ENCODE data around the gene SNRPA.
"Not testable (repeated sequence)": the region's sequence is repeated elsewhere in the genome, so short reads cannot be mapped to it uniquely, and the experiment has no call there.

SNRPA gene

GRCh38 chr19:40745402-40745780 lies 5.6 kb upstream of the SNRPA start:
- DNase-seq (ENCODE audit: low spot score), result no peak

- no peak for DNase-seq (ENCODE audit: low spot score)
These were observed 3.5 kb upstream of the SNRPA start for GRCh38 chr19:40747536-40747935.

GRCh38 chr19:40750058-40750873 lies 737 bp upstream of the SNRPA start, which contains the start of gene ACTMAP:
ACTMAP (minus strand) TSS chr19:40750477; CDS start chr19:40749803, 674 bp downstream.
- DNase-seq (ENCODE audit: low spot score), result peak; percentile 100

- DNase-seq (ENCODE audit: low spot score), result no peak
These were observed 1.3 kb downstream of the SNRPA start for GRCh38 chr19:40752257-40752781.

- no peak for DNase-seq (ENCODE audit: low spot score)
These were observed 3.7 kb downstream of the SNRPA start for GRCh38 chr19:40754611-40755247.

GRCh38 chr19:40755248-40755624 lies 4.2 kb downstream of the SNRPA start:
- DNase-seq (ENCODE audit: low spot score), result no peak

GRCh38 chr19:40755791-40756190 lies 4.8 kb downstream of the SNRPA start:
- no peak for DNase-seq (ENCODE audit: low spot score)

GRCh38 chr19:40756502-40757110 lies 5.6 kb downstream of the SNRPA start:
- no peak for DNase-seq (ENCODE audit: low spot score)

- no peak for DNase-seq (ENCODE audit: low spot score)
These were observed 7.5 kb downstream of the SNRPA start for GRCh38 chr19:40758491-40758890.

- no peak for DNase-seq (ENCODE audit: low spot score)
These were observed 8.3 kb downstream of the SNRPA start for GRCh38 chr19:40759352-40759751.

- no peak for DNase-seq (ENCODE audit: low spot score)
These were observed 11.9 kb downstream of the SNRPA start for GRCh38 chr19:40762754-40763470.

GRCh38 chr19:40763526-40763925 lies 12.5 kb downstream of the SNRPA start:
- no peak for DNase-seq (ENCODE audit: low spot score)

- no peak for DNase-seq (ENCODE audit: low spot score)
These were observed 13.0 kb downstream of the SNRPA start for GRCh38 chr19:40763963-40764362.

GRCh38 chr19:40766385-40766784 lies 15.4 kb downstream of the SNRPA start:
- DNase-seq (ENCODE audit: low spot score), result not testable (repeated sequence)

GRCh38 chr19:40768869-40769268 lies 17.9 kb downstream of the SNRPA start:
- DNase-seq (ENCODE audit: low spot score), result peak; percentile 54

- peak; percentile 67 for DNase-seq (ENCODE audit: low spot score)
These were observed 20.3 kb downstream of the SNRPA start for GRCh38 chr19:40771101-40771862.

GRCh38 chr19:40774916-40775631 lies 24.1 kb downstream of the SNRPA start, which contains the start of gene MIA:
MIA (plus strand) TSS chr19:40775521; CDS start chr19:40775543, 22 bp downstream.
- DNase-seq (ENCODE audit: low spot score), result peak; percentile 76

- no peak for DNase-seq (ENCODE audit: low spot score)
These were observed 24.6 kb downstream of the SNRPA start for GRCh38 chr19:40775632-40776022.

- DNase-seq (ENCODE audit: low spot score), result no peak
These were observed 25.4 kb downstream of the SNRPA start for GRCh38 chr19:40776364-40776763.

- DNase-seq (ENCODE audit: low spot score), result peak; percentile 98
These were observed 26.1 kb downstream of the SNRPA start for GRCh38 chr19:40776932-40777644.

Measured in SW480 (cell line).